Erythroblast (primary cell): ENCODE data around the gene P2RX4.
"Not testable (repeated sequence)": the region's sequence is repeated elsewhere in the genome, so short reads cannot be mapped to it uniquely, and the experiment has no call there.

Experiments used
- GATA1 ChIP-seq: IDR thresholded peaks from 2 replicates; pipeline ENCODE4 v1.6.1; 2011; ENCODE audit warnings: low read depth, mild to moderate bottlenecking, control low read depth, low read length, moderate library complexity
- POLR2A ChIP-seq: IDR thresholded peaks from 2 replicates; pipeline ENCODE4 v1.6.1; 2011; ENCODE audit warnings: mild to moderate bottlenecking, low read length

DNA sequence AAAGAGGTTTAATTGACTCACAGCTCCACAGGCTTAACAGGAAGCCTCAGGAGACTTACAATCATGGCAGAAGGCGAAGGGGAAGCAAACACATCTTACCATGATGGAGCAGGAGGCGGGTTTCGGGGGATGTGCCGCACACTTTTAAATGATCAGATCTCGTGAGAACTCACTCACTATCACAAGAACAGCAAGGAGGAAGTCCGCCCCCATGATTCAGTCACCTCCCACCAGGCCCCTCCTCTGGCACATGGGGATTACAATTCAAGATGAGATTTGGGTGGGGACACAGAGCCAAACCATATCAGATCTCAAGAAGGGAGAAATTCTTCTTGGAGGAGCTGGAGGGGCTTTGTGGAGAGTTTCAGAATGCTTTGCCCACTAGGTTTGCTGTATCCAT lies 45.1 kb upstream of the P2RX4 start:
- TF ChIP-seq POLR2A, GATA1: not testable (repeated sequence)
